Measurements from ENCODE around the gene GPN3.
"Not testable (repeated sequence)": the region's sequence is repeated elsewhere in the genome, so short reads cannot be mapped to it uniquely, and the experiment has no call there.

DNA sequence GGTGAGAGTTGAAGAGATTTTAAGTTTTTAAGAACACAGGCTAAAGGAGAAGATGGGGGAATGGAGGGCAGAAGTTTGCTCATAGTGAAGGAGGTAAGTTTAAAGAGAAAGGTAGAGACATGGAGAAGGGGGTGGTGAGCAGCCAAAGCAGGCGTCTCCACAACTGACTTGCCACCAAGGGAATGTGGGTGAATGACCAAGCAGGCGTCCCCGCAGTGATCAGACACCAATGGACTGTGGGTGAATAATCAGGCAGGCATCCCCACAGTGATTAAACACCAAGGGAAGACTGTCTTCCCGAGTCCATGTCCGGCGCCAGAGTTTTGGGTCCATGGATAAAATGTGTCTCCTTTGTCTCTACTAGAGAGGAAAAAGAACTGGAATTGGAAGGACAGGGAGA is 58.0 kb downstream of the GPN3 start:
- TF ChIP-seq CTCF (IDR thresholded peaks at IDR 0.05 in 8 of 11, conservative IDR thresholded peaks at IDR 0.05 in 3 of 11); POLR2A (IDR thresholded peaks at IDR 0.05): not testable (repeated sequence)

All from spleen (tissue), 7 donors.